NCI-H1092 treated with DMSO at 0.1 percent for 48 hours (cell line): ENCODE measurements around the gene OSMR.
A peak's percentile ranks its signal among the peaks of the same experiment; 100 is the strongest.

ENCODE experiments used
- DNase-seq: peaks from one replicate; lab custom pipeline; 2025; lab: John Stamatoyannopoulos, UW

OSMR gene

GRCh38 chr5:38871790-38872551, 26.2 kb downstream of the OSMR start:
- no peak for DNase-seq

- no peak for DNase-seq
These were observed 27.0 kb downstream of the OSMR start for GRCh38 chr5:38872826-38873225.

- DNase-seq = no peak
These were observed 29.2 kb downstream of the OSMR start for GRCh38 chr5:38874948-38875456.

GRCh38 chr5:38878391-38879077, 32.7 kb downstream of the OSMR start:
- DNase-seq = no peak

- no peak for DNase-seq
These were observed 33.3 kb downstream of the OSMR start for GRCh38 chr5:38879078-38879460.

- DNase-seq = no peak
These were observed 38.0 kb downstream of the OSMR start for GRCh38 chr5:38883842-38884241.

GRCh38 chr5:38885208-38885607, 39.4 kb downstream of the OSMR start:
- no peak for DNase-seq

- no peak for DNase-seq
These were observed 42.2 kb downstream of the OSMR start for GRCh38 chr5:38888041-38888440.

GRCh38 chr5:38889424-38889823, 43.6 kb downstream of the OSMR start:
- no peak for DNase-seq

GRCh38 chr5:38891563-38891962, 45.8 kb downstream of the OSMR start:
- no peak for DNase-seq

- no peak for DNase-seq
These were observed 46.6 kb downstream of the OSMR start for GRCh38 chr5:38892363-38892762.

- no peak for DNase-seq
These were observed 50.9 kb downstream of the OSMR start for GRCh38 chr5:38896760-38897159.

- DNase-seq = no peak
These were observed 54.1 kb downstream of the OSMR start for GRCh38 chr5:38899936-38900335.

GRCh38 chr5:38905516-38905915, 59.7 kb downstream of the OSMR start:
- no peak for DNase-seq

- DNase-seq = no peak
These were observed 60.7 kb downstream of the OSMR start for GRCh38 chr5:38906503-38906902.

- no peak for DNase-seq
These were observed 66.1 kb downstream of the OSMR start for GRCh38 chr5:38911933-38912332.

GRCh38 chr5:38913714-38914113, 67.9 kb downstream of the OSMR start:
- no peak for DNase-seq

GRCh38 chr5:38916802-38917201, 71.0 kb downstream of the OSMR start:
- no peak for DNase-seq

- DNase-seq = no peak
These were observed 75.4 kb downstream of the OSMR start for GRCh38 chr5:38921174-38921573.

- peak; percentile 24 for DNase-seq
These were observed 76.4 kb downstream of the OSMR start for GRCh38 chr5:38922199-38922598.

- no peak for DNase-seq
These were observed 78.0 kb downstream of the OSMR start for GRCh38 chr5:38923661-38924451.

- no peak for DNase-seq
These were observed 79.5 kb downstream of the OSMR start for GRCh38 chr5:38925154-38925925.
